Activated T-helper 1 cell treated with anti-CD3 and anti-CD28 coated beads, Interleukin-2, amount 50 U/mL, for 16 hours (primary cell): ENCODE results near the gene HSD17B2.

Experiments
- DNase-seq, 2 donors: peaks; one replicate each; pipeline ENCODE4 v3.0.0-alpha.2; 2020; ENCODE audit warnings: low read depth in 1 of 2, low spot score in 1 of 2

The HSD17B2 gene

DNA sequence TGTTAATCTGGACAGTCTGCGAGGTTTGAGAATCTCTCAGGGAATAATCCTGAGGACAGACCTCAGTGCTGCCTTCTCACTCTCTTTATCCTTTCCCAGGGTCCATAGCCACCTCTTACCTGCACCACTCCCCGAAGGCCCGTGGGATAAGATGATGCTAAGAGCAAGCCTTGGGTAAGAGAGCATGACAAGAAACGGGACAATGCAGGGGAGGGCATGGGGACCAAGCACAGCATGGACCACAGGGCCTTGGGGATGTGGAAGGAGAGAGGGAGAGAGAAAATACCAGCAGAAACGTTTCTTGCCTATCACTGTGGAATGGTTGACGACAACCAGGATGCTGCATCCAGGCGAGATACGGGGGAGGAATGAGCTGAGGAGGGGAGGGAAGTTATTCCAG is 15.5 kb upstream of the HSD17B2 start:
- no peak for DNase-seq

DNA sequence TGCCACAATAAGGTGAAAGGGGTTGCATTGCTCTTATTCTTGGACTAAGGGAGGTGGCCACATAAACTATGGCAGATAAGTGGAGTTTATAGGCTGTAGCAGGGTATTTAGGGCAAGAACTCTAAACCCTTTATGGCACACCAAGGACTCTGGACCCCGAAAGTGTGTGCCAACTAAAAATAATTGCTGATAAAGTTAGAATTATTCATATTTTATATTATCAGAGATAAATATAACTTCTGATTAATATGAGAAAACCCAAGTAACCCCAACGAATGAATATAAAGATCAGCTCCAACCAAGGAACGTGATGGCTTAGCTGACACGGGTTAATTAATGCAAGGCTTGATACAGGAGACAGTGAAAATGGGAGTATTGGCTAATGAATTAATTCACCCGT is 15.0 kb upstream of the HSD17B2 start:
- DNase-seq = no peak

DNA sequence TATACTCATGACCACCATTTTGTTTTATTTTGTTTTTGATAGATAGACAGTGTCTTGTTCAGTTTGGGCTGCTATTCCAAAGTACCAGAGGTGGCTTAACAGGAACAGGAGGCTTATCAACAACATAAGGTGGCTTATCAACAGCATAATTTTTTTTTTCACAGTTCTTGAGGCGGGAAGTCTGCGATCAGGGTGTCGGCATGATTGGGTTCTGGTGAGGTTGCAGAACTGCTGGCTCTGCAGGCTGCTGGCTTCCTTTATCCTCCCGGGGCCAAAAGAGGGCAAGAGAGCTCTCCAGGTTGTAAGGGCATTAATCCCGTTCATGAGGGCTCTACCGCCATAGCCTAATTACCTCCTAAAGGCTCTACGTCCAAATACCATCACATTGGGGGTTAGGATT is 11.8 kb upstream of the HSD17B2 start:
- DNase-seq = no peak

DNA sequence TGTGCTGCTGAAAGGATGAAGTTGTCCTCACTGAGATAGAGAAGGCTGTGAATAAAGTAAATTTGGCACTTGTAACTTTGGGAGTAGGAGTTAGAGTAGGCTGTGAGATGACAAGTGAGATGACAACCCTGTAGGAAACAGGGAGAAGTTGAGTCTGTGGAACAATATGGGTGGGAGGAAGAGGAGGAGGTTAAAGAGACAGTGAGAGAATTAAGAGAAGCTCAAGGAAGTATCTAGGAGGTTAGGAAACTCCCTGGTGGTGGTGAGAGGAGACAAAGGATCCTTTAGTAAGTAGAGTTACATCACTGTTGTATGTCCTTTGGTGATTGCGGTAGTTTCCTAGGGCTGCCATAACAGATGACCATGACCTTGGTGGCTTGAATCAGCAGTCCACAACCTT is 10.7 kb upstream of the HSD17B2 start:
- DNase-seq = no peak

DNA sequence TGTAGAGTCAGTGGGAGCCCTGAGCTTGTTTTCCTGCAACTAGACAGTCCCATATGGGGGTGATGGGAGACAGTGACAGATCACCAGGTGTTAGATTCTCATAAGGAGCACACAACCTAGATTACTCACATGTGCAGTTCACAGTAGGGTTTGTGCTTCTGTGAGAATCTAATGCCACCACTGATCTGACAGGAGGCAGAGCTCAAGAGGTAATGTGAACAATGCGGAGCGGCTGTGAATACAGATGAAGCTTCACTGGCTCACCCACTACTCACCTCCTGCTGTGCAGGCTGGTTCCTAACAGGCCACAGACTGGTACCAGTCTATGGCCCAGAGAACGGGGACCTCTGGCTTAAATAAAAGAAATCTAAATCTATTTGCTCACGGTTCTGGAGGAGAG is 10.2 kb upstream of the HSD17B2 start:
- no peak for DNase-seq

DNA sequence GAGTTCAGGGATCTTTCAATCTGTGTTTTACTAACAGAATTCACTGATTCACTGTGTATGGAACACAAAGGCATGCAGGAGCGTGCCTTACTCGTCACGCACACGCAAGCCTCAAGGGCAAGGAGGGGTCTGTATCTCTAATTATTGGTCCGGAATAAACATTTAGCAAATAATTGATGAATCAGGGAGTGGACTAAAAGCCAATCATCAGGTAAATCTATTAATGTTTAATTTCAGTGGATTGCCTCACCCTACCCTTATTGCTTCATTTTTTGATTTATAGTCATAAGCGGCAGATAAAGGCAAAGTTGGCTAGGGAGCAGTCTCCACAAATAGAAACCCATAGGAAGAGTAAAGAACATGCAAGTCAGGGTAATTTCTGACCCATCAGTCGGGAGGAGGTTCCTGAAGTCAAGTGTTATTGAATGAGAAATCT is 7.4 kb upstream of the HSD17B2 start:
- DNase-seq = no peak

DNA sequence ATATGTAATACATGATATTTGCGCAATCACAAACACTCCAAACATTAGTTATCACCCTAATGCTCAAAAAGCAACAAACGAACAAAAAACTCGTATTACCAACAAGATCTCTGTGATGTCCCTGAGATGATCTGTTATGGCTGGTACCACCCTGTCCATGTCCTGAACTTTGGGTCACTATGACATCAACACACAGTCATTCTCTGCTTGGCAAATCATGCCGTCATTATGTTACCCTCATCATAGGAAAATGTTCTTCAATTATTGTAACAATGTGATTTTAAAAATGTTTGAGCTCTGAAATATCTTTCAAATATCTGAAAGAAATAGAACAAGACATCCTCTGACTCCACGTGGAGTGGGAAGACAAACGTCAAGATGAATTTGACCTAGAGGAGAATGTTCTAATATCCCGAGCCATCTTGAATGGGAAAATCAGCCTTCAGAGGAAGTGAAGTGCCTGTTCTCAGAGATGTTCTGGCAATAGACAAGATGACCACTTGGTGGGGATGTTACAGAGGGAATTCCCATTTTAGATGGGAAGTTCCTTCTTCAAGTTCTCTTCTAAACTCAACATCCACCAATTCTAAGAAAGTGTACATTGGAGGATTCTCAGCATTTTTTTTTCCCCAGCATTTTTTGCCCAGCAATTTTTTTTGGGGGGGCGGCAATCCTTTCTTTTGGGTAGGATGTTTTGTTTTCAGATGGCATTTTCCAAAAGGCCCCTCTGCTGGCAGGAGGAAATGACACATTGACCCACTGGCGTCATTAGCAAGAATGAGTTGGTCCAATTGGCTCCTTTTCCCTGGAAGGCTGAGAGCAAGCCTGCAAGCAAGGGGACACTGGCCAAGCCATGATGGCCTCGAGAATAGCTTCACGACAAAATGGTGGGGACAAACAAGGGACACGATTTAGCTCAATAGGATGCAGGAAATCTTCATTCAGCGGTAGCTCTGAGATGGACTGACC is 3.7 kb upstream of the HSD17B2 start:
- DNase-seq = no peak

DNA sequence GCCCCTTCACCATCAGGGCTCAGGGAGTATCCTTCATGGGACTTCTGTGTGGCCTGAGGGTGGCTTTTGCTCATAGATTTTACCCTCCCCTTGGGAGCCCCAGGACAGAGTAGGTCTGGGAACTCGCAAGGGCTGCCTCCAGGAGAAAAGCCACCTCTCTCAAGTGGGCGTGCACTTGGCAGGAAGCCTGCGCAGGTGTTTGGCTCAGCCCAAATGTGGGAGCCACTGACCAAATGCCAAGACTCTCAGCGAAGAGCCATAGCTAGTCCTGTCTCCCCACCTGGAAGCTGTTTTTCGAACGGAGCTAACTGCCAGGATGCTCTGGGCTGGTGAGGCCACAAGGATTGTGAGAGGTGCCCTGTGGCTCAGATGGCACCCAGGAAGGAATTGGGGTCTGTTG is 2.0 kb upstream of the HSD17B2 start:
- no peak for DNase-seq

DNA sequence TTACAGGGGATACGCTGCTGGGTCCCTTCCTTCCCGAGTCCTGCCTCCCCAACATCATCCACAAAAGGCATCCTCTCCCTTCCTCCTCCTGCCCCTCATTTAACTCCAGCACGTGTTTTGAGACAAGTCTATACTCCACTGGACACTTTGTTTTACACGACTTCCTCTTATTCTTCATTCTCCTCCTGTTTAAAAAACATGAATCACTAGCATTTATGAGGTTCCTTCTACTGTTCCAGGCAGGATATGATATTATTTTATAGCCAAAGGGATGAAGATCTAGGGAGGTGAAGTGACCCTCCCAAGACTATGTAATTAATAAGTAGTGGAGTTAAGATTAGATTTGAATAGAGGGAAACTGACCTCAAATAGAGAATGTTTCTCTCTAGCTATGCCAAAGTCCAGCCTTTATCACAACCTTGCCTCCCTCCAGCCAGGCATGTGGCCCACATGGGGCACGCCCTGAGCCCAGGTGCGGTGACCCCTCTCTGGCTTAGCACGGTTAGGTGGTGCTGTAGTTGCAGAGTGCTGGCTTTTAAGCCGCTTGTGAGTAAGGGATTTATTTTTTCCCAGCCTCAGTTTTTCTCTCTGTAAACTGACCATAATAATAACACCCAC is 1.3 kb upstream of the HSD17B2 start:
- no peak for DNase-seq

DNA sequence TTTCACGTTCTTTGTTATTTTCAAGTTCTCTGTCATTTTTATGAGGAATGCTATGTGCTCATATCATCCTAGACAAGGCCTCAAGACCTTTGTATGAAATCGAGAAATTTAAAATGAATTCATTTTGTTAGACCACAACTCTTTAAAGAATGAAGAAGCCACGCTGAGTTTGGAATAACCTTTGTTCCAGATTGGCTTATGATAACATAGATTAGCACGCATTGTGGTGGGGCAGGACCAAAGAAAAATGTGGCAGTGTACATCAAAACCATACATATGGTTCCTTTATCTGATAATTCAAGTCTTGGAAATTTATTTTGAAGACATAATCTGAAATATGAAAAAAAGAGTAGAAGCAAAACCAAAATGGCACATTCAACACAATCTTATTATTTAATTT is 2.2 kb downstream of the HSD17B2 start:
- no peak for DNase-seq

DNA sequence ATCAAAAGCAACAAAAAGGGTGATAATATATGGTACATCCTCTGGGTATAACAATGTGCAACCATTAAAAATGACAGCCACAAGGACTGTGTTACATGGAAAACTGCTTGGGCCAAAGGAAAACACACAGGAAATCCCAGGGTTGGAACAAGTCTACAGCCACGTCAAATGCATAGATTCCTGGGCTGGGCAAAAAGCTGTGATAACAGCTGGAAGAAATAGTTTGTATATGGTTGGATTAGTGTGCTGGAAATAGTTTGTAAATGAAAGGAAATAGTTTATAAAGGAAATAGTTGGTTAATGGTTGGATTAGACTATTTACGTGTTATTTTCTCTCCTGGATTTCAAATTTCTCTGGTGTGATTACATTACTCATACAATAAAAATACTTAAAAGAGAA is 2.6 kb downstream of the HSD17B2 start:
- DNase-seq = no peak

DNA sequence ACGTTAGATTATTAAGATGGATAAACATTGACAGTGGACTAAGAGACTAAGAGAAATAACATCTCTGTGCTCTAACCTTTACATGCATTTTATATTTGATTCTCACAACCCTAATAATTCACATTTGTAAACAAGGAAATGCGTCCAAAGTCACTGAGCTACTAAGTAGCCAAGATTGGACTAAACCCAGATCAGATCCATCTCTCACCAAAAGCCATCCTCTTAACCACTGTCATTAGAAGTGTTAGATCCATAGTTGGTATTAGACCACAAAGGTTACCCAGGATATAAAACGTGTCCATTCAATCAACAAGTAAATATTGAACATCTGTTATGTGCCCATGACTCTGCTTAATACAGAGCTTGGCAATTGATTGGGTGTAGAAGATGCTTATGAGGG is 5.2 kb downstream of the HSD17B2 start:
- DNase-seq = no peak

DNA sequence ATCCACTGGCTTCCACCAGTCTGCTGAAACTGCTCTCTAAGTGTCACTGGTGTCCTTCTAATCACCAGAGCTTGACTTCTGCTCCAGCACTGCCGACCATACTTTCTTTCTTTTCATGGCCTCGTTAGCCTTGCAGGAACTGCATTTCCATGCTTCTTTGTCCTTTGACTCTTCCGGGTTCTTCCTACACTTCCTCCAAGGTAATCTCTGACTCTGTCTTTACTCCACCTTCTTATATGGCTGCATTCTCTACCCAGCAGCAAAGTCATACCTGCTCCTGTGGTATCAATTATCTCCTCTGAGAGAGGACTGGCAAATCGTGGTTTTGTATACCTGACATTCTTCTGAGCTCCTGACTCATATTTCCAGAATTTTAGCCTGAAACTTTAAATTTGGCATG is 6.5 kb downstream of the HSD17B2 start:
- no peak for DNase-seq

DNA sequence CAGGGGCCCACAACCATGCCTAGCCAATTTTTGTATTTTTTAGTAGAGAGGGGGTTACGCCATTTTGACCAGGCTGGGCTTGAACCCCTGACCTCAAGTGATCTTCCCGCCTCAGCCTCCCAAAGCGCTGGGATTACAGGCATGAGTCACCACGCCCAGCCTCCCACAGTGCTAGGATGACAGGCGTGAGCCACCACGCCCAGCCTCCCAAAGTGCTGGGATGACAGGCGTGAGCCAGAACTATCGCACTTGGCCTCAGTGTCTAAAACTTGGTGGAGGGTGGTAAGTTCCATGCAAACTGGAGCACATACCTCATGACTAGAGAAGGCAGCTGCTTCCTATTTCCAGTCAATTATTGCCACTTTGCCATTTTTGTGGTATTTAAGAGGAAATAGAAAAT is 7.1 kb downstream of the HSD17B2 start:
- DNase-seq = no peak

DNA sequence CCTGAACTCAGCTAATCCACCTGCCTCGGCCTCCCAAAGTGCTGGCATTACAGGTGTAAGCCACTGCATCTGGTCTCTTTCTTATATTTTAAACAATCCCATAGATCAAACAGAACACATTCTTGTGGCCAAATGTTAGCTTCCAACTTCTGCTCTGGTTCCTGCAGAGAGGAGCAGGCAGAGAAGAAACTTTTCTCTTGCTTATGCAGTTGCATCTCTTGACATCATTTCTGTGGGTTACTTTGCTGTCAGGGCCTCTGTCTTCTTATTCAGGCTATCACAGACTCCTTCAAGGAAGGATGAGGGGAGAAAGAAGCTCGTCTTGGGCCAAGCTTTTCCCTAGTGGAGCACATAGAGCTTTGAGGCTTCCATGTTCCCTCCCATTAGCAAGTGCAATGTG is 7.8 kb downstream of the HSD17B2 start:
- no peak for DNase-seq

DNA sequence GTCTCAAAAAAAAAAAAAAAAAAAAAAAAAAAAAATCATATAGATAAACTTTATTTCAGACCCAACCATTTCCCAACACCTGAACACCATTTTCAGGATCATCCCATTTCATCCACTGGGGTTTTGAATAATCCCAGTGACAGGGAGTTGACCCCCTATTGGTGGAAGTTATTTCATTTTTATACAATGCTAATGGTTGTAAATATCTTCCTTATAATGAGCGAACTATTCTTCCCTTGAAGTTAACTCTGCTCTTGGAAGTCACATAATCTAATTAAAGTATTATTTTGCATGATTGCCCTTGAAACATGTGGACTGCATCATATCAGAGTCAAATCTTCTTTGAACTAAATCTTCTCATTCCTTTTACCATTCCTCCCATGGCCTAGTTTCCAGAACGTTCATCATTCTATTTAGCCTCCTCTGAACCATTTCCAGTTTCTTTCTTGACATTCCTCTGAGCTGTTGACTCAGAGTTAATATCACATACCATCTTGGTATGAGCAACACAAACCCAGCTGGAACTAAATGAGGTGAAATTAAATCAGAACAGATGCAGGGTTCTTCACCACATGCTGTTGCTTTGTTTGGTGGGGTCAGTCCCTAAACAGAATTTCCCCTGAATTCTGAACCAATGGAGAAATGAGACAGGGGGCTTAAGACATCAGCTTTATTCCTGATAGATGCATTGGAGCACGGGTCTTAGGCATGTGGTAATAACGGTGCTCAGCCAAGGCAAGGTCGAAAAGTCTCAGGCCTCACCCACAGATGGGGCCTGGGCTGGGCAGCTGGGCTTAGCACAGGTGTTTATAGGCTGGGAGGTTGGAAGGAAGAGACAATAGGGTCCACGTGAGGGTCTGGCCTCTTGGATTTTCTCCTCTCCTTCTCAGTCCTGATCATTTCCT is 8.9 kb downstream of the HSD17B2 start:
- DNase-seq = no peak

DNA sequence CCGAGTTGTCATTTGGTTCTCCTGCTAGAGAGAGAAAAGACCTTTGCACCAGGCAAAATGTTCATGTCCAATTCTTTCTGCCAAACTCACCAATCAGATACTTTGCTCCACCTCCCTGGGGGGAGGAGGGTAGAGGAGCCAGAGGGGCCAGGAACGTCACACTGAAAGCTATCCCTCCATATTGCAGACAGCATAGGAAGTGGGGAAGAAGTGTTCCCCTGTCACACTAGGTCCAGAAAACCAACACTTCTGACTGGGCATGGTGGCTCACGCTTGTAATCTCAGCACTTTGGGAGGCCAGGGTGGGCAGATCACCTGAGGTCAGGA is 9.5 kb downstream of the HSD17B2 start:
- DNase-seq = no peak

DNA sequence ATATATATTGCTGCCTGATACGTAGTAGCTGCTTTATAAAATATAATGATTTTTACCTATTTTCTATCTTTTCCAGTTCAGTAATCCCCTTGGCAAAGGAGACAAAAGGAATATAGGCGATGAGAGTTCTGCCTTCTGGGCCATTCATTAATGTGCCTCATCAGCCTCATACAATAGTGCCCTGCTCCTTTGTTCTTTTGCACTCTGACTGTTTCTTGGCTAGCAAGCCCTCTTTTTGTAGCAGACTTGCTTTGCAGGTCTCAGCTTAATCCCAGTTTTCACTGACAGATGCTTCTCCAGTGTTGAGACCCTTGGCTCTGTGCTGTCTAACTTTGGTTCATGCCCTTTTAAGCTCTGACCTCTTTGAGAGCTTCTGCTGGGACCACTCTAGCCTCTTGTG is 10.4 kb downstream of the HSD17B2 start:
- DNase-seq = no peak

DNA sequence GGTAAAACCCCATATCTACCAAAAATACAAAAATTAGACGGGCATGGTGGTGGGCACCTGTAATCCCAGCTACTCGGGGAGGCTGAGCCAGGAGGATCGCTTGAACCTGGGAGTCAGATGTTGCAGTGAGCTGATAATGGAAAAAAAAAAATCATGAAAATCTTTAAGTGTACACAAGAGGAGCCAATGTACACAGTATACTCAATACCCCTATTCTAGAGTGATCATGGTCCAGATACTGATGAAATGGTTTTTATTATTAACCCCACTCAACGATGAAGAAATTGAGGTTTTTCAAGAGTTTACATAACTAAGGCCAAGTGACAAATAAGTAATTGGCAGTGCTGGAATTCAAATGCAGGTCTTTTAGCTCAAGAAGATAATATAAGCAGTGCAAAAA is 11.5 kb downstream of the HSD17B2 start:
- no peak for DNase-seq

DNA sequence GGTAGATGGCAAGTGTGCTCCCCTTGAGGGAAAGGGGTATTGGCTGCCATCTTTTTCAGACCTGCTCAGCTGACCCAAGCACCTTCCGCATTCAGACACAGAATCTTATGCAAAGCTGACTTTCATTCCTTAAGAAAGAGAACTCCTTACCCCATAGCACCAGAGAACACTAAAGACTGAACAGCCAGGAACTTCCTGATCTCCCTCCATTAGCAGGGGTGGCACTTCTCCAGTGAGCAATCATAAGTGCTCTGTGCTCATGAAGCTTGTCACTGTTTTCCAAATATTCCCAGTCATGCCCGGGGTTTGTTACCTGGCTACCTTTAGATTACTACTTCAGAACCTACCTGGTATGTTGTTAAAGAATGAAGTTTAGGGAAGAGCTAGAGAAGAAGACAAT is 11.9 kb downstream of the HSD17B2 start:
- DNase-seq = no peak

DNA sequence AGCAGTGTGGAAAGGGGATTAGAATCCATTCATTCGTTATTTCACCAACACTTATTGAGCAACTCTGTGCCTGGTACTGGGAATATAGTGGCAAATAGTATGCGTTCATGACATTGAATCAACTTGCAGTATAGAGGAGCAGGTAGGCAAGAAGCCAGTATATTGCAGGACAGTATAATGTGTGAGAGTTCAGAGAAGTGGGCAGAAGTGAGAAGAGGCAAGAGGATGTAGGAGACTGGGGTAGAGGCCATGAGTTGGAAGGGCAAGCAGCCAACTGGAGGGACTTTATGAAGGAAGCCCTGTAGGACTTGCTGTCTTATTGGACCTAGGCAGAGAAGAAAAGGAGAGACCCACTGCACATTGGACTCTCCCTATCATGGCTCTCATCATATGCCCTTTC is 12.3 kb downstream of the HSD17B2 start:
- DNase-seq = no peak

DNA sequence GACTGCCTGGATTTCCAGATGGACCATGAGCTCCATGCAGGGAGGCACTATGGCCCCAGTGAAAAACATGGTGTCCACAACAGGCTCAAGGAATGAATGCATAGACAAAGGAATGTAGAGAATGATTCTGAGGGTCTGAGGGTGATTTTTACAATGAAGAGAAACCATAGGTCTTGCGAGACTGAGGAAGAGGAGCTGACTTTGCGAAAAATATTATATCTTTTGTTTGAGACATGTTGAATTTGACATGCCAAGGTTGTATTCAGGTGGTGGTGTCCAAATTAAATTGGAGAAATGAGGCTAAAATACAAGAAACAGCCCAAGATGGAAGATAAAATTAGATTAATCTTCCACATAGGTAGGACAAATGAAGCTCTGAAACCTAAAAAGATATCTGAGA is 12.7 kb downstream of the HSD17B2 start:
- no peak for DNase-seq
